NCI-H510A (cell line): ENCODE data around the gene TMEM132E.

Source experiments
- DNase-seq: peaks from one replicate; lab custom pipeline; 2025; lab: John Stamatoyannopoulos, UW

Gene TMEM132E

GRCh38 chr17:34634551-34635160, 55.3 kb downstream of the TMEM132E start:
- no peak for DNase-seq

- DNase-seq: no peak
Measured at GRCh38 chr17:34635876-34636275, 56.5 kb downstream of the TMEM132E start.

- no peak for DNase-seq
Measured at GRCh38 chr17:34637041-34637547, 57.7 kb downstream of the TMEM132E start.

GRCh38 chr17:34637548-34638525, 58.5 kb downstream of the TMEM132E start:
- DNase-seq: no peak

- no peak for DNase-seq
Measured at GRCh38 chr17:34638526-34639260, 59.3 kb downstream of the TMEM132E start.

GRCh38 chr17:34639706-34640425, 60.5 kb downstream of the TMEM132E start:
- no peak for DNase-seq

GRCh38 chr17:34641368-34641767, 62.0 kb downstream of the TMEM132E start:
- no peak for DNase-seq

- no peak for DNase-seq
Measured at GRCh38 chr17:34644941-34645550, 65.7 kb downstream of the TMEM132E start.

- no peak for DNase-seq
Measured at GRCh38 chr17:34645594-34645993, 66.2 kb downstream of the TMEM132E start.

GRCh38 chr17:34647511-34647910, 68.1 kb downstream of the TMEM132E start:
- DNase-seq: no peak

- DNase-seq: no peak
Measured at GRCh38 chr17:34650051-34650750, 70.8 kb downstream of the TMEM132E start.

- DNase-seq: no peak
Measured at GRCh38 chr17:34651402-34651811, 72.0 kb downstream of the TMEM132E start.

GRCh38 chr17:34652021-34652555, 72.7 kb downstream of the TMEM132E start:
- DNase-seq: no peak

- no peak for DNase-seq
Measured at GRCh38 chr17:34653511-34653910, 74.1 kb downstream of the TMEM132E start.

GRCh38 chr17:34654276-34654880, 75.0 kb downstream of the TMEM132E start:
- DNase-seq: no peak

GRCh38 chr17:34654881-34655276, 75.5 kb downstream of the TMEM132E start:
- DNase-seq: no peak

- no peak for DNase-seq
Measured at GRCh38 chr17:34656801-34657200, 77.4 kb downstream of the TMEM132E start.

- no peak for DNase-seq
Measured at GRCh38 chr17:34658811-34659560, 79.6 kb downstream of the TMEM132E start.

- no peak for DNase-seq
Measured at GRCh38 chr17:34663714-34664113, 84.3 kb downstream of the TMEM132E start.
